HepG2 (cell line): ENCODE results near the gene TAS2R40. TPM values are rescaled to one million over a fixed set of nuclear protein-coding genes. Genes with fewer than 3 reads are reported as not detected.

ENCODE experiments used
- ATAC-seq: fragments of 200-7000 bp; cut with Tn5 transposase; 3 replicates; pipeline ENCODE4 v1.9.1; 2020; ENCODE audit warnings: mild to moderate bottlenecking, moderate library complexity
- BruUV-seq: library from RNA; stranded (reverse); fragments of 400-500 nt; replicated peaks from 2 replicates; lab custom pipeline; 2021; lab: Mats Ljungman, UMichigan
- CTCF ChIA-PET: fragments of 300-600 bp; formaldehyde crosslinking; extraction: SDS; loops from one replicate; lab custom pipeline; 2021; ENCODE audit warnings: low total read pairs, inconsistent platforms, low intra/inter-chr PET ratio; lab: Yijun Ruan, JAX
- POLR2A ChIA-PET: fragments of 350-600 bp; sonication (Branson Sonifier 250); formaldehyde crosslinking; loops from one replicate; lab custom pipeline; 2020; ENCODE audit warnings: antibody characterized with exemption, inconsistent platforms; lab: Yijun Ruan, JAX
- DNase-seq: peaks from one replicate; pipeline ENCODE4 v3.0.0-alpha.2; 2015; ENCODE audit warnings: low spot score
- FAIRE-seq: peaks from 3 replicates; lab custom pipeline; 2011; peaks lifted over from hg19 to GRCh38; lab: Jason Lieb, UNC
- H2AFZ ChIP-seq: one replicate; pipeline ENCODE4 v1.6.1; 2011; ENCODE audit warnings: low read length, inconsistent platforms
- H3K27ac ChIP-seq: fragments of 300-600 bp; 3 replicates; pipeline ENCODE4 v1.8.0; 2011; ENCODE audit warnings: mixed run types, mild to moderate bottlenecking, mixed read lengths, low read length, inconsistent platforms; ENCODE audit not compliant: insufficient read depth; ENCODE audit errors: extremely low read length
- H3K27me3 ChIP-seq, 2 experiments: fragments of 200-600 bp in 1 of 2; 2 replicates in 1 of 2; 3 replicates in 1 of 2; pipeline versions ENCODE4 v1.6.0 to v1.8.0; 2011; ENCODE audit warnings: low read length in 2 of 2, mild to moderate bottlenecking in 2 of 2, moderate library complexity in 2 of 2, inconsistent platforms in 1 of 2; ENCODE audit not compliant: insufficient read depth in 2 of 2, control insufficient read depth in 1 of 2
- H3K36me3 ChIP-seq, 2 experiments: fragments of 200-600 bp in 1 of 2; replicated peaks in 1 of 2; 2 replicates in 1 of 2; 3 replicates in 1 of 2; pipeline versions ENCODE4 v1.5.1 to v1.8.0; 2011; ENCODE audit warnings: low read length in 2 of 2, inconsistent platforms in 1 of 2; ENCODE audit not compliant: insufficient read depth in 2 of 2, control insufficient read depth in 1 of 2
- H3K4me1 ChIP-seq: 2 replicates; pipeline ENCODE4 v1.5.1; 2012; ENCODE audit warnings: low read length, inconsistent platforms; ENCODE audit not compliant: insufficient read depth
- H3K4me2 ChIP-seq: 2 replicates; pipeline ENCODE4 v1.6.0; 2011; ENCODE audit warnings: low read depth, low read length, inconsistent platforms
- H3K4me3 ChIP-seq, 3 experiments: fragments of 200-600 bp in 1 of 3; sonication (generic), shearing (Covaris generic) in 1 of 3; replicated peaks in 1 of 3; 2 replicates each; pipeline ENCODE4 v1.5.1; 2011 to 2016; ENCODE audit warnings: low read length in 3 of 3, inconsistent platforms in 2 of 3, low read depth in 2 of 3, mild to moderate bottlenecking in 2 of 3, control low read depth in 1 of 3, mixed read lengths in 1 of 3; ENCODE audit not compliant: insufficient read depth in 1 of 3
- H3K79me2 ChIP-seq: one replicate; pipeline ENCODE4 v1.6.1; 2011; ENCODE audit warnings: low read length, inconsistent platforms; ENCODE audit not compliant: insufficient read depth
- H3K9ac ChIP-seq: 2 replicates; pipeline ENCODE4 v1.6.0; 2011; ENCODE audit warnings: mild to moderate bottlenecking, low read depth, low read length, inconsistent platforms; ENCODE audit not compliant: insufficient read depth
- H3K9me3 ChIP-seq: 2 replicates; pipeline ENCODE4 v1.5.1; 2012; ENCODE audit warnings: mild to moderate bottlenecking, low read length
- H4K20me1 ChIP-seq: 2 replicates; pipeline ENCODE4 v1.6.0; 2011; ENCODE audit warnings: inconsistent platforms, mild to moderate bottlenecking, low read length, moderate library complexity; ENCODE audit not compliant: insufficient read depth
- FOSL1 ChIP-seq: sonication (generic); formaldehyde crosslinking; IDR thresholded peaks from 2 replicates; pipeline ENCODE4 v1.9.0; 2021; ENCODE audit warnings: missing genetic modification reagents, borderline replicate concordance
- HNRNPLL ChIP-seq: fragments of 200-400 bp; formaldehyde crosslinking; IDR thresholded peaks from 2 replicates; pipeline ENCODE4 v1.6.1; 2017; ENCODE audit warnings: mild to moderate bottlenecking, low read depth, low read length; ENCODE audit not compliant: poor library complexity, severe bottlenecking
- MBNL3 ChIP-seq: fragments of 250-450 bp; sonication (Bioruptor Pico); conservative IDR thresholded peaks from 2 replicates; pipeline ENCODE4 v1.8.0; 2022; ENCODE audit warnings: mild to moderate bottlenecking, inconsistent platforms
- PHF8 ChIP-seq: sonication (generic); formaldehyde crosslinking; IDR thresholded peaks from 2 replicates; pipeline ENCODE4 v1.5.0; 2020; ENCODE audit warnings: missing genetic modification reagents
- POGZ ChIP-seq: sonication (generic); formaldehyde crosslinking; IDR thresholded peaks from 2 replicates; pipeline ENCODE4 v1.4.0; 2020; ENCODE audit warnings: mild to moderate bottlenecking, missing genetic modification reagents
- SRY ChIP-seq: sonication (generic); formaldehyde crosslinking; IDR thresholded peaks from 2 replicates; pipeline ENCODE4 v1.8.0; 2022; ENCODE audit warnings: mild to moderate bottlenecking, missing genetic modification reagents
- STAT5B ChIP-seq: sonication (generic); formaldehyde crosslinking; IDR thresholded peaks from 2 replicates; pipeline ENCODE4 v1.4.0; 2020; ENCODE audit warnings: missing genetic modification reagents
- ZFP36L1 ChIP-seq: sonication (generic); formaldehyde crosslinking; IDR thresholded peaks from 2 replicates; pipeline ENCODE4 v1.8.0; 2022; ENCODE audit warnings: mild to moderate bottlenecking, missing genetic modification reagents, moderate library complexity
- ZKSCAN1 ChIP-seq: fragments of 150-350 bp; IDR thresholded peaks from 2 replicates; pipeline ENCODE4 v1.6.1; 2014; ENCODE audit warnings: low read length
- ZNF18 ChIP-seq: sonication (generic); formaldehyde crosslinking; IDR thresholded peaks from 2 replicates; pipeline ENCODE4 v1.8.0; 2022; ENCODE audit warnings: mild to moderate bottlenecking, missing genetic modification reagents; ENCODE audit not compliant: insufficient replicate concordance
- ZNF235 ChIP-seq: sonication (generic); formaldehyde crosslinking; IDR thresholded peaks from 2 replicates; pipeline ENCODE4 v1.8.1; 2023; ENCODE audit warnings: mild to moderate bottlenecking, missing genetic modification reagents, borderline replicate concordance
- ZNF362 ChIP-seq: sonication (generic); formaldehyde crosslinking; IDR thresholded peaks from 2 replicates; pipeline ENCODE4 v1.4.0; 2020; ENCODE audit warnings: missing genetic modification reagents, mild to moderate bottlenecking, borderline replicate concordance
- ZNF550 ChIP-seq: sonication (generic); formaldehyde crosslinking; IDR thresholded peaks from 2 replicates; pipeline ENCODE4 v1.4.0; 2020; ENCODE audit warnings: mild to moderate bottlenecking, missing genetic modification reagents, borderline replicate concordance
- ZNF770 ChIP-seq: sonication (generic); formaldehyde crosslinking; IDR thresholded peaks from 2 replicates; pipeline ENCODE4 v1.5.0; 2020; ENCODE audit warnings: mild to moderate bottlenecking, missing genetic modification reagents
- WGBS: methylation state at CpG from one replicate; pipeline ENCODE4 v1.1.6; 2017; ENCODE audit warnings: low lambda C conversion rate; 5-methylcytosine and 5-hydroxymethylcytosine counted together
- in situ Hi-C: cut with HindIII; loops from 2 replicates; pipeline ENCODE4 v1.10.0; 2017; ENCODE audit warnings: low pct_unique_long_range_greater_than_20kb; ENCODE audit not compliant: extremely low pct_ligation_motif_present
- intact Hi-C: fragments of 100-400 bp; cut with micrococcal nuclease; formaldehyde crosslinking; loops from one replicate; pipeline ENCODE4 v1.10.0; 2022; ENCODE audit not compliant: unreplicated experiment
- polyA plus RNA-seq, 8 experiments: library from polyadenylated mRNA; depleted of rRNA in 3 of 8; stranded (reverse) in 7 of 8; unstranded in 1 of 8; fragments of >200 nt; fragmentation: Illumina TruSeq in 4 of 8; extraction: Trizol in 4 of 8; gene quantifications; 2 replicates each; pipeline versions ENCODE4 v1.2.1 to v1.2.3, GENCODE V29; 2011 to 2016; ENCODE audit warnings: low read depth in 4 of 8, missing spikeins in 1 of 8, mixed read lengths in 1 of 8; ENCODE audit not compliant: insufficient read depth in 1 of 8
- total RNA-seq, 5 experiments: library from RNA; depleted of rRNA; stranded (reverse); fragments of >200 nt; fragmentation: Illumina TruSeq; extraction: Trizol; gene quantifications; 2 replicates each; pipeline ENCODE4 v1.2.3, GENCODE V29; 2016; ENCODE audit warnings: low read depth in 1 of 5

TAS2R40 gene
- total and polyA plus RNA-seq, 2 of the 13 experiments (the other 11 are each of a cell fraction or from before 2014, with no cell fraction given) = not detected

- no peak for TF ChIP-seq ZFP36L1 (CRISPR knock-in tag)
- TF ChIP-seq ZNF550 = no peak
- no peak for TF ChIP-seq SRY (CRISPR knock-in tag)
- no peak for TF ChIP-seq ZNF362
- no peak for TF ChIP-seq PHF8 (CRISPR knock-in tag)
- TF ChIP-seq FOSL1 (CRISPR knock-in tag) = no peak
- BruUV-seq = no TSS peak
- 0% methylated on average over 1 of the region's 1 CpG for WGBS
- ATAC-seq (no peak), DNase-seq (no peak), FAIRE-seq (no peak)
- H3K4me3 ChIP-seq = no peak overlapping the region
- H3K9ac ChIP-seq = no peak overlapping the region
- intact Hi-C loops (no loop called here), in situ Hi-C loops (no loop called here)
- H3K4me2 ChIP-seq = no peak overlapping the region
- H3K4me1 ChIP-seq = no peaks in the 10 kb centered on the region
- H4K20me1 ChIP-seq = no peaks in the 10 kb centered on the region
- POLR2A ChIA-PET = no interaction called here
- no peaks in the 10 kb centered on the region for H3K9me3 ChIP-seq
- no peak overlapping the region for H3K27ac ChIP-seq
- no peaks in the 10 kb centered on the region for H3K79me2 ChIP-seq
- H2AFZ ChIP-seq = no peak overlapping the region
- no peaks in the 10 kb centered on the region for H3K36me3 ChIP-seq
- CTCF ChIA-PET = no interaction called here
- H3K27me3 ChIP-seq = 0 out of 5 replicates have a peak, but pooled peaks cover 1 to 2% of the 10 kb centered on the region in 2 experiments
Measured at GRCh38 chr7:143227806-143228205, 6.0 kb downstream of the TAS2R40 start.

- in situ Hi-C loops (no loop called here), intact Hi-C loops (no loop called here)
- no peaks in the 10 kb centered on the region for H3K79me2 ChIP-seq
- H3K36me3 ChIP-seq = no peaks in the 10 kb centered on the region
- DNase-seq (no peak), ATAC-seq (no peak), FAIRE-seq (no peak)
- WGBS = 12% methylated on average over 9 of the region's 9 CpGs
- no peaks in the 10 kb centered on the region for H3K4me1 ChIP-seq
- no peak overlapping the region for H2AFZ ChIP-seq
- POLR2A ChIA-PET = no interaction called here
- BruUV-seq = no TSS peak
- no peak overlapping the region for H3K27ac ChIP-seq
- no peak overlapping the region for H3K4me2 ChIP-seq
- H4K20me1 ChIP-seq = no peaks in the 10 kb centered on the region
- H3K4me3 ChIP-seq = no peak overlapping the region
- H3K9me3 ChIP-seq = no peaks in the 10 kb centered on the region
- H3K9ac ChIP-seq = no peak overlapping the region
- CTCF ChIA-PET = no interaction called here
- 0 out of 5 replicates have a peak, but pooled peaks cover 0 to 1% of the 10 kb centered on the region in 2 experiments for H3K27me3 ChIP-seq
- no peak for TF ChIP-seq POGZ (CRISPR knock-in tag)
- no peak for TF ChIP-seq ZNF235
- TF ChIP-seq ZNF18 = no peak
- no peak for TF ChIP-seq HNRNPLL
- no peak for TF ChIP-seq MBNL3 (CRISPR knock-in tag)
- TF ChIP-seq ZNF770 = no peak
- TF ChIP-seq STAT5B (CRISPR knock-in tag) = no peak
- TF ChIP-seq ZKSCAN1 = no peak
Measured at GRCh38 chr7:143229054-143229790, 7.4 kb downstream of the TAS2R40 start.
